Measurements from ENCODE around the gene LIPT2.

- no peak for TF ChIP-seq CTCF (conservative IDR thresholded peaks at IDR 0.05; ENCODE audit: low read depth, low read length)
- TF ChIP-seq POLR2A (IDR thresholded peaks at IDR 0.05; ENCODE audit: low read depth, low read length), result no peak
- no peak for TF ChIP-seq SMC3 (IDR thresholded peaks at IDR 0.05; ENCODE audit: low read depth, low read length)
- no peak for TF ChIP-seq MAFK (IDR thresholded peaks at IDR 0.05; ENCODE audit: low read depth, low read length)
- TF ChIP-seq CEBPB (IDR thresholded peaks at IDR 0.05; ENCODE audit: low read depth, low read length), result no peak
- no peak for TF ChIP-seq RFX5 (IDR thresholded peaks at IDR 0.05; ENCODE audit: low read depth, low read length)
- no peak for TF ChIP-seq RAD21 (IDR thresholded peaks at IDR 0.05; ENCODE audit: low read length)
- TF ChIP-seq MAZ (IDR thresholded peaks at IDR 0.05; ENCODE audit: borderline replicate concordance, low read depth, low read length), result no peak
- TF ChIP-seq CHD1 (IDR thresholded peaks at IDR 0.05; ENCODE audit: low read depth, low read length), result no peak
- no peak for TF ChIP-seq USF2 (IDR thresholded peaks at IDR 0.05; ENCODE audit: low read depth, low read length)
- TF ChIP-seq NFE2L2 (IDR thresholded peaks at IDR 0.05; ENCODE audit: low read depth, low read length), result no peak
- TF ChIP-seq FOS (IDR thresholded peaks at IDR 0.05; ENCODE audit: low read depth, low read length), result no peak
- TF ChIP-seq MXI1 (IDR thresholded peaks at IDR 0.05; ENCODE audit: borderline replicate concordance, low read depth, low read length), result no peak
These were observed 33.5 kb downstream of the LIPT2 start for GRCh38 chr11:74460065-74460464.

All from IMR-90 (cell line).